HG03571 (cell line): Measurements from ENCODE around the gene DNM1.
"Not testable (repeated sequence)": the region's sequence is repeated elsewhere in the genome, so short reads cannot be mapped to it uniquely, and the experiment has no call there.

Experiments
- ATAC-seq: cut with Tn5 transposase; IDR thresholded peaks from one replicate; pipeline ENCODE4 v1.9.1; 2021; ENCODE audit not compliant: unreplicated experiment

DNM1 gene

DNA sequence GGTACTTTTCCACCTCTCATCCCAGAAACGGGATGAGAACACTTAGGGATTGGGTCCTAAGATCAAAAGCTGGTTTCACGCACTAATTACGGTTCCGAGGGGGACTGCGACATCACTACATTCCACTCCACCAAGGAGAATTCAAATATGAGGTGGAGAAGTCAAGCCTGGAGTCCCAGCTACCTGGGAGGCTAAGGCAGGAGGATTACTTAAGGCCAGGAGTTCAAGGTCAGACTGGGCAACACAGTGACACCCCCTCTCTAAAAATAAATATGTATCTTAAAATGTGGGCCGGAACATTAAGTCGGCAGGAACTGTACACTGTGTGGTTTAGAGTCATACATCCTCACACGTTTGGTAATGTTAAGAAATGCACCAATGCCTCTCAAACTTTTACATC lies 71.1 kb downstream of the DNM1 start:
- ATAC-seq: no peak

DNA sequence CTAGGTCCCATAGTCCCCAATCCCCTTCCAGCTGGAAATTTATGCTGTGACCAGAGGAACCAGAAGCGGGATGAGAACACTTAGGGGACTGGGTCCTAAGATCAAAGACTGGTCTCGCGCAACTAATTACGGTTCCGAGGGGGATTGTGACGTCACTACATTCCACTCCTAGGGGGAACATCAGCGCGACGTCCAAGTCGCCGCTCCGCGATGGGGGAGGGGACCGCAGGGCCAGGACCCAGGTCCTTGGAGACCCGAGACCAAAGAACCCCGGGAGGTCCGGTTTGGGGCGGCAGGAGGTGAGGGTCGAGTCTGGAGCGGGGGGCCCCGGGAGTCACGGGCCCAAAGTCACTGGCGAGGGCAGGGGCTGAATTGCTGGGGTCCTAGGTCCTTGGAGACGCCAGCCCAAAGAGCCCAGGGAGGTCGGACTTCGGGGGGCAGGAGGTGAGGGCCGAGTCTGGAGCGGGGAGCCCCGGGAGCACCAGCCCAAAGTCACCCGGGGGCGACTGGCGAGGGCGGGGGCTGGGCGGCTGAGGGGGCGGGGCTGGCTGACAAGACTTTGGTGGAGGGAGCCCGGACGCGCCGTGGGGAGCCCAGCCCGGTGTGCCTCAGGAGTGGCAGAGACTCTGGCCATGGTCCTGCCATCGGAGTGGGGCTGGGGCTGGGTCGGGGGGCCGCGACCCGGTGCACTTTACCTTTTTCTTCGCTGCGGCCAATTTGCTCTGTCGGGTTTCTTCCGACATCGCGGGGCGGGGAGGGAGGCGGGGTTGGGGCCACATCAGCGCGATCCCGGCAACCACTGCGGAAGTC lies 72.2 kb downstream of the DNM1 start, which contains the start of gene GOLGA2:
Gene GOLGA2, minus strand, starts transcription at position 810 of the 810 bp plus-strand sequence. Its CDS starts 31 bp downstream, at position 779.
- ATAC-seq: peak; percentile 43

DNA sequence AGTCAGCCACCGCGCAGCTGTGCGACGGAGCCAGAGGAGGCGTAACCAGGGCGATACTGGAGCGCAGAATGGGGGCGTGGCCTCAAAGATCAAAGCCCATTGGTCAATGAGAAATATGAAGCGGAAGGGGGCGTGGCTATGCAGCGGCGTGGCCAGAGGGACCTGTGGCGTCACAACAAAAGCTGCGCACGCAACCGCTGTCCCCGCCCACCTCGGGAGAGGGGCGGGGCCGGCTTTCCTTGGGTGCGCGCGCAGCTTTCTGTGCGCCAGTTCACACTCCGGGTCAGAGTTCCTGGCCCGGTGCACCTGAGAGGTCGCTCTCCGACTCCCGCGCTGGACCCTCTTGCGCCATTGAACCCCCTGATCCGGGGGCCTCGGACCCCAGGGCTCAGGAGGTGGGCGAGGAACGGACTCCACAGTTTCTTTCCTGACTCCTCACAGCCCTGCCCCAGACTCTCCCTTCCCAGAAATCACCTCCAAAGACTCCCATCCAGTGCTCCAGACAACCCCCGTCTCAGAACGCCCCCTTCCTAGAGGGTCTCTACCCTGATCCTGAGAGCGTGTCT lies 72.9 kb downstream of the DNM1 start, which contains the start of gene SWI5:
Gene SWI5, plus strand, starts transcription at position 269 of the 566 bp plus-strand sequence.
- ATAC-seq: peak; percentile 93

DNA sequence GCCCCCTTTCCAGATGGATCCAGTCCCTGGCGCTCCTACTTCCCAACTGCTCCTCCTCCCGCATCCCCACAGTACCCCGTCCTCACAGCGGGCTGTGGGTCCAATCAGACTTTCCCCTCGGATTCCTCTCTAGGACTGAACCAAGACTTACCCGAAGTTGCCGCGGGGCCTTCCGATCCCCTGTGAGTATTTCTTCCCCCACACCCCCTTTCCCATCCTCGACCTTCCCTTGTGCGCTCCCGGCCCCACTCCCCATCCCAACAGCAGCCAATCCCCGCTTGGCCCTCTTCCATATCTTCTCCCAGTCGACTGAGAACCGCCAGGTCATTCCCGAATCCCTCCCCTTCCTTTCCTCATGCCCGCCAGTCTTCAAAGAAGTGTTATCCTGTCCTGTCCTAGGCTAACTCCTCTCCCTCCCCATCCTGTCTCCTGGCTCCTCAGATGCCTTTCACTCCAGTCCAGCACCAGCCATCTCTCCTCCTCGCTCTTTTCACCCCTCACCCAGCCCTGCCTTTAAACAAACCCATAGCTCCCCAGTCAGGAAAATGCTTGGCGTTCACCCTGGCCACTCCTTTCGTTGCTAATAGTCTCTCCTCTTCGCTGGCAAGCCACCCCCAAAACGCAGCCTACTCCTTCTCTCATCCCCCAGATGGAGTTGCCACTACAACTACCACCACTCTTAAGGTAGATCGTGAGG lies 73.5 kb downstream of the DNM1 start:
- no peak for ATAC-seq

DNA sequence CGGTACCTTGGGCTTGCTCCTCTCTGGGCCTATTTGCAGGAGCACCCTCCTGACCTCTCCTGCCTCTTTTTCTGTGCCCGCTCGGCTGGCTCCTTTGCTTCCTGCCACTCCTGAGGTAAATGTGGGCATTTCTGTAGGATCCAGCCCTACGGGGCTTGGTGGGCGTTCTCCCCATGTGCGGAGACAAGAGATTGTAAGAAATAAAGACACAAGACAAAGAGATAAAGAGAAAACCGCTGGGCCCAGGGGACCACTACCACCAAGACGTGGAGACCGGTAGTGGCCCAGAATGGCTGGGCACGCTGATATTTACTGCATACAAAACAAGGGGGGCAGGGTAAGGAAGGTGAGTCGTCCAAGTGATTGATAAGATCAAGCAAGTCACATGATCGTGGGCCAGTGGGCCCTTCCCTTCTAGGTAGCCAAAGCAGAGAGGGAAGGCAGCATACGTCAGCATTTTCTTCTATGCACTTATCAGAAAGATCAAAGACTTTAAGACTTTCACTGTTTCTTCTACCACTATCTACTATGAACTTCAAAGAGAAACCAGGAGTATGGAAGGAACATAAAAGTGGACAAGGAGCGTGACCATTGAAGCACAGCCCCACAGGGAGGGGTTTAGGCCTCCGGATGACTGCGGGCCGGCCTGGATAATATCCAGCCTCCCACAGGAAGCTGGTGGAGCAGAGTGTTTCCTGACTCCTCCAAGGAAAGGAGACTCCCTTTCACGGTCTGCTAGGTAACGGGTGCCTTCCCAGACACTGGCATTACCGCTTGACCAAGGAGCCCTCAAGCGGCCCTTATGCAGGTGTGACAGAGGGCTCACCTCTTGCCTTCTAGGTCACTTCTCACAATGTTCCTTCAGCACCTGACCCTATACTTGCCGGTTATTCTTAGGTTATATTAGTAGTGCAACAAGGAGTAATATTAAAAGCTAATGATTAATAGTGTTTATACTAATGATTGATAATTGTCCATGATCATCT lies 76.2 kb downstream of the DNM1 start:
- ATAC-seq: not testable (repeated sequence)

DNA sequence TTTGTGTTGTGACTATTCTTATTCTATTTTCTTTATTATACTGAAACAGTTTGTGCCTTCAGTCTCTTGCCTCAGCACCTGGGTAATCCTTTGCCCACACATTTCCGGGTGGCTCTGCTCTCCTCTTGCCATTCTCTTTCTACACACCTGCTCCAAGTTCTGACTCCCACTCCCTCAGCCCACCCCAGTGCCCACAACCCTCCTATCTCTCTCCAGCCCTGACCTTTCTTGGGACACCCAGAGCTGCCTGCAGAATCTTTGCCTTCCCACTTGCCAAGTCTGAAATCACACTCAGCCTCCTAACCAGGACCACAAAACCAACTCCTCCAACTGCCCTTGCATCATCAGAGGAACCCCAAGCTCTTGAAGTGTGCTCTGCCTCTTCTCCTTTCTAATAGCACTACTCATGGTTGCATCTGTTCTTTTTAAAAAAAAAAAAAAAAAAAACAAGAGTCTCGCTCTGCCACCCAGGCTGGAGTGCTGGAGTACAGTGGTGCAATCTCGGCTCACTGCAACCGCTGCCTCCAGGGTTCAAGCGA lies 77.0 kb downstream of the DNM1 start:
- ATAC-seq: no peak

DNA sequence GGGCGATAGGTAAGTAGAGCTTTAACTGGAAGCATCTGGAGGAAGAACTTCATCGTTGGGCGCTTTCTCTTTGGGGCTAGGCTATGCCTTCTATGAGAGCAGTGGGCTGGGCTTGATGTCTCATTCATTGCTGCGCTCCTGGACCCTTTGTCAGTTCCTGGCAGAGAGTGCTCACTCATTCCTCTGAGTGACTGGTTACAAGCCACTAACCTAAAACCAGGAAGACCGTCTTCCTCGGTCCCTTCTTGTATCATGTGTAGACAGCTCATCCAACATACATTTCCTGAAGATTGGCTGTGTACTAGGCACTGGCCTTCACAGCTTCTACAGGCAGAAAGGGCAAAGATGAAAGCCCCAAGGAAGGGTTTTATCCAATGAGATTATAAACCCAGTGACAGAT lies 79.3 kb downstream of the DNM1 start:
- no peak for ATAC-seq

DNA sequence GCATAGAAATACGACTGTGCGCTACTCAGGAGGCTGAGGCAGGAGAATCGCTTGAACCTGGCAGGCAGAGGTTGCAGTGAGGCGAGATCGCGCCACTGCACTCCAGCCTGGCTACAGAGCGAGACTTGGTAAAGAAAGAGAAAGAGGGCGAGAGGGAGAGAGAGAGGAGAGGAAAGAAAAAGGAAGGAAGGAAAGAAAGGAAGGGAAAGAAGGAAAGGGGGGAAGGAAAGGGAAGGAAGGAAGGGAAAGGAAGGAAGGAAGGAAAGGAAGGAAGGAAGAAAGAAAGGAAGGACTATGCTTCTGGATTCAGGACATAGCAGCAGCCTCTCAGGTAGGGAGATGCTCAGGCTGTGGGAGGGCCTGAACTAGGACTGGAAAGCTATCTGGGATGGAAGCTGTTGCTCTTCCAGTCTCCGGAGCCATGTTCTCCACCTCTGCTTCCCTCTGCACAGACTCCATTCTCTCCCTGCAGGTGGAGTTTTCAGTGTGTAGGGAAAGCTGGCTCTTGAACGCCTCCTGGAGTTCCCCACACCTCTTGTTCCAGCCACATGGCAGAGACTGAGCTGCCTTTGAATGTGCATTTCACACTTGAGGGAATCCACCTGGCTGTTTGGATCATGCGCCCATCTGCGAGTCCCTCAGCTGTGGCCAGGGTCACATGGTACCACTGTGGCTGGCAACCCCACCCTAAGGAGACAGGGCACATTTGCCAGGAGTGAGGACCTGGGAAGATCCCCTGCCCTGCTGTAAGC lies 82.0 kb downstream of the DNM1 start:
- no peak for ATAC-seq

DNA sequence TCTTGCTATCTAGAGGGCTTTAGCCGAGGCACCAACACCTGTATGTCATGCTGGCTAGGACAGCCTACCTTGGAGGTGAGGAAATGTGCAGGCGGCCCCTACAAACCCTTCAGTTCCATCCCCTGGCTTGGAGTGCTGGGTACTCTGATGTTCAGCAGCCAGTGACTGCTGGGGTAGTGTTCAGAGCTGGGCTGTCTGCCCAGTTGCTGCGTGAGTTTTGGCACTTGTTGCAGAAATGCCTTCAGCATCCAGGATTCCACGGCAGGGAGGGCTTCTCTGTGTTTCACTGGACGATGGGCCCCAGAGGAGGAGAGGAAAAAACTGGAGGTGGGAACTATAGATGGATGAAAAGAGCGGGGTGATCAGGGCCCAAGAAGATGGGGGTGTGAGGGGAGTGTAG lies 83.3 kb downstream of the DNM1 start:
- ATAC-seq: no peak

DNA sequence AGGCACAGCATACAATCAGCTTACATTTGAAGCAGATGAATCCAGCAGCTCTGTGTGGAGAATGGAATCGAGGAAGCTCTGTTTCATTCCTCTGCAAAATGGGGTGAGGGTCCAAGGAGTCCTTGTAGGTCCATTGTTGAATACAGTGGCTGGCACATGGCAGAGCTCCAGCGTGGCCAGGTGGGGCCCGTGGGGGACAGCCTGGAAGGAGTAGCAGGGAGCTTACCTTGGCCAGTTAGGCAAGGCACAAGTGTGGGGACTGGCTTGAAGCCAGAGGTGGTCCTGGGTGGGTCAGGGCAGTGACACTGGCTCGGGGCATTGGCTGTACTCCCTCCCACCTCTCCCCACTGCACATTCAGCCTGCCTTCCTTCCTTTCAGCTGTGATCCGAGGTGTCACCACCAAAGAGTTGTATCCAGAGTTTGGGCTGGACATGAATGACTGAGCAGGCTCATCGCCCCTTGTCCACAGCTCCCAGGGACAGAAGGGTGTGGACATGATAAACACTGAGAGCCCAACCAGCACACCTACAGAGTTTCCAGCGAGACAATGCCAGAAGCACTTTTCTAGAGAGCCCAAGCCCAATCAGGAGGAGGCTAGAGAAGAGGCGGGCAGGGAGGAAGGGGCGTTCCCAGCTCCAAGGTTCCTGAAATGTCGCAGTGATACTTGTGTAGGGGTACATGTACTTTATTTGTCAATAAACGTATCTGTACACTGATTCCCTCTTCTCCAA lies 85.3 kb downstream of the DNM1 start:
- ATAC-seq: no peak

DNA sequence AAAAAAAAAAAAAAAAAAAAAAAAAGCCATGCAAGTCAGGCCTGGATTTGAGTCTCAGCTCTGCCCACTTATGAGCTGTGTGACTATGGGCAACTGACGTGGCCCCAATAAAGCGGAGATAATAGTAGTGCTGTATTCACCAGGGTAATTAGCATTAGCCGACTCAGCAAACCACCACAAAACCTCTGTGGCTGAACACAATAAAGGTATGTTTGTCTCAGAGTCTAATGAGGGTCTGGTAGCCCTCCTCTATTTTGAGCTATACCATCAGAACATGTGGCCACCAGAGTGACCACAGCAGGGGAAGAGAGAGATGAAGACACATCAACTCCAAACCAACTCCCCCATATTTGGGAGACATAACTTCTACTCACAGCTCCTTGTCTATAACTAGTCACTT lies 88.8 kb downstream of the DNM1 start:
- no peak for ATAC-seq

DNA sequence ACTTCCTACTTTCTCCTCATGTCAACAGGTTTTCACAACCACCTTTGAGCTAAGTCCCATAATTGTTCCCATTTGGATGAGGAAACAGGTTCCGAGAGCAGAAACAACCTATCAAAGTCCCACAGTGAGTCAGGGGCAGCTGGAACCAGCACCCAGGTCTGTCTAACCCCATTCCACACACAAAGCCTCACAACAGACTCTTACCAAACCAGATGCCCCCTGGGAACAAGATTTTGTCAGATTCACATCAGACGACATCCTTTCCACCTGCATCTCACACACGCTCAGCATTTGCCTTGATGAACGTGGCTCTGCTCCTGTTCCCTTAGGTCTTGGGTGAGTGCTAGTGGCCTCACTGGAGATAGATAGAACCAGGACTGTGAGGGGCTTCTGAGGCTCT lies 89.9 kb downstream of the DNM1 start:
- ATAC-seq: no peak

DNA sequence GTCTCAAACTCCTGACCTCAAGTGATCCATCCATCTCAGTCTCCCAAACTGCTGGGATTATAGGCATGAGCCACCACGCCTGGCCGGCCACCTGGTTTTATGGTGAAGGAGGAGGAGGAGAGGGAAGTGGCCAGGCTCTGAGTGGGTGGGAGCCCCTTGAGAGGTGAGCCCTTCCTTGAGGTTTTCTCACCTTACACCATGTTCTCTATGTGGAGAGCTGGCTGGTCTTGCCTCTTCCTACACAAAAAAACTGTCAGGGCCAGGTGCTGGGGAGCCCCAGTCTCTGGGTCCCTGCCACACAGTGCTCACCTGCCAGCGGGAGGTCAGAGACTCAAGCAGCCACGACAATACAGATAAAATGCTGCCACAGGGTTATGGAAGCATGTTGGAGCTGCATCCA lies 91.0 kb downstream of the DNM1 start:
- ATAC-seq: no peak

DNA sequence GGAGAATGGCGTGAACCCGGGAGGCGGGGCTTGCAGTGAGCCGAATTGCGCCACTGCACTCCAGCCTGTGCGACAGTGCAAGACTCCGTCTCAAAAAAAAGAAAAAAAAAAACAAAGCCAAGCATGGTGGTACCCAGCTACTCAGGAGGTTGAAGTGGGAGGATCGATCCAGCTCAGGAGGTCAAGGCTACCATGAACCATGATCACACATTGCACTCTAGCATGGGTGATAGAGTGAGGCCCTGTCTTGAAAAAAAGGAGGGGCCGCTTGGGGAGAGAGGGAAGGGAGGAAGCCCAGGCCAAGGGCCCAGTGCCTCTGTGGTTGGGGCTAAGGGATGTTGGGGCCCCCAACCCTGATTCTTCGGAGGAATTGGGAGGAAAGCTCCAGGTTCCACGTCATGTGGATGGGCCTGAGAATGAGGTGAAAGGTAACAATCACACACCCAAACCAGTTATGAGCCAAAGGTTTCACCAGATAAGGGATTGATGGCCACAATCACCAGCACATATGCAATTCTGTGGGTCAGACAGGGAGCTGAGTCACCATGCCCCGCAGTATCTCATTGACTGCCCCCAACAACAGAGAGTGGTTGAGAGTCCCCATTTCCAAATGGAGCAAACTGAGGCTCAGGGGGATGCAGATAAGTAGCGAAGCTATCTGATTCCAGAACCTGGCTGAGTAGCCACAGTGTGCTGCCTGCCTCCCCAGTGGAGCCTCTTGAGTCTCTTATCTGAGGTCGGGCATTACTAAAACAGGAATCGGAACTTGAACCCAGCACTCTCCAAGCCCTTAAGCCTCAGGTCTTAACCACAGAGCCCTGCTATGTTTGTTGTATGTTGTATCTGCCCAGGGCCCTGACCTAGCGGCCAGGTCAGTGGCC lies 93.4 kb downstream of the DNM1 start:
- ATAC-seq: no peak

DNA sequence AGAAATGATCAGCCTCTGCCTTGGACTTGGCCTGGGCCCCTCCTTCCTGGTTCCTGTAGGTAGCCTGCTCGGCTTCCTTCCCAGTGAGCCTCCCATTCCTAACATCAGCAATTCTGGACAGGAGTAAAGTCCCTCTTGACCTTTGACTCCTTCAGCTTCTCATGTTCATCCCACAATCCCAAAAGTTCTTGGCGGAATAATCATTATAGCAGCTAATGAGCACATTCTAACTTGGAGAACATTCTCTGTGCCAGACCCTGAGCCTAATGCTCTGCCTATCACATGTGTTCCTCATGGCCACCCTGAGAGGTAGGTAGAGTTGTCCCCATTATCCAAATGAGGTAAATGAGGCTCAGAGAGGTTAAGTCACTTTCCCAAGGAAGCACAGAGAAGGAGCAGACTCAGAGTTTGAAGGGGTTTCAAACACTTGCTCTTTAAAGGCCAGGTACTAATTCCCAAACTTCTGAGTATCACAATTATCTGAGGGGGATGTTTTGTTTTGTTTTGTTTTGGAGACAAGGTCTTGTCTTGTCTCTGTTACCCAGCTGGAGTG lies 94.1 kb downstream of the DNM1 start:
- no peak for ATAC-seq

DNA sequence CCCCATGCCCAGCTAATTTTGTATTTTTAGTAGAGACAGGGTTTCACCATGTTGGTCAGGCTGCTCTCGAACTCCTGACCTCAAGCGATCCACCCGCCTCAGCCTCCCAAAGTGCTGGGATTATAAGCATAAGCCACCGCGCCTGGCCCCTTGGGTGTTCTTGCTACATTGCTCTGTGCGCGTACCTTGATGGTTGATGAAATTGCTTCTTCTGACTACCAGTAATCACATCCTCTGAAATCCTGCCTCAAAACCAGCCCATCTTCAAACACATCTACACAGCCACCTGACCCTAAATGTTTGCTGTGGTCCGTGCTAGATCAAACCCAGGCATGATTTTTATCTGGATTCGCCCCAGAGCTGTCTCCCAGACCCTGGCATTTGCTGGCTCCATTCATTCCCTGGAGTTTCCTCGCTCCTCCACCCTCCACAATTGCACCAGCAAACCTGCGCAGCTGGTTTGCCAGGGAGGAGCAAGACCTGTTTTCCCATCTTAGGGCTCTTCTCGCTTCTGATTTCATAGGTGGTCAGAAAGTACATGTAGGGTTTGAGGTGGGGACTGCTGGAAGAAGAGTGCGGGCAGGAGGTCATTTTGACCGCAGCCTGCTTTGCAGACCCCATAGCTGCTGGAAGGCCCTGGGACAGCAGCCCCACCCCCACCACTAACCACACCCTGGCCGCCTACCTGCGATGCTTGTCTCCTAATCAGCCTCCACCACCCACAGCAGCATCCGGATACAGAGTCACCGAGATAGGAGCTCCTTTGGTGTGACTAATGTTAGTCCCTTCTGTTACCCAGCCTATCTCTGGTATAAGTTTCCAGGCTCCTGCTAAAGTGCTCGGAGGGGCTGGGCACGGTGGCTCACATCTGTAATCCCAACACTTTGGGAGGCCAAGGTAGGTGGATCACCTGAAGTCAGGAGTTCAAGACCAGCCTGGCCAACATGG lies 95.6 kb downstream of the DNM1 start:
- no peak for ATAC-seq
